Stimulated activated CD8-positive, alpha-beta memory T cell treated with anti-CD3 and anti-CD28 coated beads, Interleukin-15, amount 100 ng/mL, for 24 hours (primary cell): ENCODE measurements around the gene PTPRD.

ENCODE experiments used
- DNase-seq: peaks from one replicate; pipeline ENCODE4 v3.0.0-alpha.2; 2020; ENCODE audit warnings: low read depth

The PTPRD gene

DNA sequence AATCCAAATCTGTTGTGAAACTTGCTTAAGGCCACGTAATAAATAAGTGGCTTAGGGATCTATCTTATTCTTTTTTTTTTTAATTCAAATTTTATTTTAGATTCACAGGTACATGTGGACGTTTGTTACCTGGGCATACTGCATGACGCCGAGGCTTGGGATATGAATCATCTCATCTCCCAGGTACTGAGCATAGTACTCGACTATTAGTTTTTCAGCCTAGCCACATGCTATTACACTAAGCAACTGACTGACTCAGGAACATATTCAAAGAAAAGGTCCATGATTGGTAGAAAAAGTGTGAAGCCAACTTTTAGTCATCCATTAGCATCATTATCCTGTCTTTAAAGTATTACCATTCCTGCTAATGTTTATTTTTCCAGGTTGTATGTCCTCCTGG, 1709.7 kb downstream of the PTPRD start:
- no peak for DNase-seq

DNA sequence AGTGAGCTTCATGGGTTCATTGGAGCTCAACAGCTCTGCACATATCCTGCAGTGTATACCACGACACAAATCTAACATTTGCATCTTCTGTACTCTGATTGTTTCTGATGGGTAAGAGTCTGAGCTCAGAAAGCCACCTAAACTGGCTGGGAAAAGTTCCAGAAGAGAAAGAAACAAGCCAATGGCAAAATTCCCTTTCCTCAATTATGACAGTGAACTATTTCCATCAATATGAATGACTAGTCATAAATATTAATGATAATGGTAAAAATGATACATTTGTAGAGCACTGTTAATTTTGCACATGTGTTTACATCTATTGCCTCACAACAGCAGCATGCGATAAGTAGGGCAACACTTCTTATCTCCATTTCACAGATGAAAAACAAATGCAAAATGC, 1711.7 kb downstream of the PTPRD start:
- no peak for DNase-seq

DNA sequence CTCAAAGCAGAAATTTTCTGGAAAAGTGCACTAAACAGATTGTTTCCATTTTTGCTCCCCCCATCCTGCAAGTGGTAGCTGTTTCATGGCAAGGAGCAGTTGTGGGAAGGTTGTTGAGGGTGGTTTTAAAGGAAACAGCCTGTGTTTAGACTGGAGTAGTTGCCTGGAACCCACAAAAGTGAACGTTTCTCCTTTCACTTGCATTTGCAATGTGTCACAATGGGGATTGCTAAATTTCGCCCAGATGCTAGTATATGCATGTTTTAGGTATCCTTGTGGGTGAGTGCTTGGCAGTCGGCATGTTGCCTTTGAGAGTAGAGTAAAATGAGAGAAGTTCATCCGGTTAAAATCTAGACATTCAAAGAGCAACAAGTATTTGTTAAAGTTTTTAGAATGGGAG, 1713.3 kb downstream of the PTPRD start:
- no peak for DNase-seq

DNA sequence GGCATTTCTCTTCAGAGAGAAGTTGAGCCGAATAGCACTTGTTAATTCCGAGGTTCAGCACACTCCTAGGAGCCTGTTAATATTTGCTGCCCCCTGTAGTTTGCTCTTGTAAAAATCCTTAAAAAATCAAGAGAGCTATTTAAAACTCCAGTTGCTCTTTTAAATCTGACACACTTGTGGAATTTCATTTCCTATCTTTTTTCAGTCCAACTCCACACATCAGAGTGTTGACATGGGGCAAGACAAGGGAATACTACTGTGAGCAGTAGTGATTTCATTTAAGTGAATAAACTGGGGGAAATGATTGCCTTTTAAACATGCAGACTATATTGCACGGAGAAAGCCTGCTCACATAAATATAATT, 1717.0 kb downstream of the PTPRD start:
- DNase-seq, result no peak

DNA sequence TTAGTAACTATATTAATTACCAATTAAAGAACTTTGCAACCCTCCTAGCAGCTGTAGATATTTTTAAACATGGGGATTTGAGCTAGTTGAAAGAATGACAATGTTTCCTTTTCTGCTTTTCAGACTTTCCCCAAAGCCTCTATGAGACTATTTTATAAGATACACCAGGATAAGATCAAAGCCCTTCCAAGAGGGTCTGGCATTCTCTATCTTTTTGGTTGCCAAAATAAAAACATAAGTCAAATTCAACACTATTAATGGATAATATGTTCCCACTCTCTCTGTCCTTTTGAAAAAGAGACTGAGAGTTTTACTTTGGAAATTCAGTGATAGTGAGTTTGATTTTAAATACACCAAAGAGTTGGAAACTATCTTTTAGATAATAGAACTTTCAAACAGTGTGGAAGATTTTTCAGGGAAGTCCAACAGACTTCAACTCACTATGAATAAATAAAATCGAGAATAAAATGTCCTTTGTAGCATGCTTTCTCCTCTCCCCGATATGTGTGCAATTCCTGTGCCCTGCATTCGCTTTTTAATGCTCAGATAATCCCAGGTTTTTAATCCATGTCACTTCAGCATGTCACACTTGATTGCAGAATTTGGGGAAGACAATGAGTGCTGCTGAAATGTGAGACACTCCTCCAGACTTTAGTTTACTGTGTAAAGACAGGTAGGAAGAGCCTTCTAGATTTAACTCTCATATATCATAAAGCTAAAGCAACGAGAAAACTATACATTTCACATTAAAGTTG, 1717.5 kb downstream of the PTPRD start:
- DNase-seq, result no peak

DNA sequence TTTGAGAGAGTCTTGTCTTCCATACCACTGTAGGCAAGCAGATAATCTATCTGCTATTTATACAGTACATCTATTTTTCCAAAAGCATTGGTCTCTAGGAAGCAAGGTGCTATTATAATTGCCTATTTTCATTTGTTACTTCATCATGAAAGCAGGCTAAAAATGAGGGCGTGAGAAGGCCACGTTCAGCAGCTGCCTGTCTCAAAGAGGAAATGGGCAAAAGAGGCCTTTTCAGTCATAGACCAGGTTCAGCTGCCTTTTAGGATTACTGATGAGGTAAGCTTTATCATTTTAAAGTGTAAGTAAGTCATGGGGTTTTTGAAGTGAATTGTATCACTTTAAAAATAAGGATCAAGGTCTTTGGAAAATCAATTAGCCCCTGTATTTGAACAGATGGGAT, 1722.1 kb downstream of the PTPRD start:
- DNase-seq, result no peak

DNA sequence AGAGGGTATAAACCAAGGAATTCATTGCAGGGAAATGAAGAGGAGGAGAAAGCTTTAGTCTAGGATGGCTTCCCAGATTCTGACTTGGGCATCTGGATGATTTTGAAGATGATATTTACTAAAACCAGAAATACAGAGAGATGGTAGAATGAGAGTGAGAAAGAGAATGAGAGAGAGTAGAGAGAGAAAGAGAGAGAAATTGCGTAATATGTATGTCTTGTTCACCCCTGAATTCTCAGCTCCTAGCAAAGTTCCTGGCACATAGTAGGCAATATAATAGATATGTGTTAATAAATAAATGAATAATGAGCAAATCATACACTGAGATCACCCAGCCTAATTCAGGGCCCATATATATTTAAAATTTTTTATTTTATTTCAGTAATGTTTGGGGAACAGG, 1723.7 kb downstream of the PTPRD start:
- no peak for DNase-seq

DNA sequence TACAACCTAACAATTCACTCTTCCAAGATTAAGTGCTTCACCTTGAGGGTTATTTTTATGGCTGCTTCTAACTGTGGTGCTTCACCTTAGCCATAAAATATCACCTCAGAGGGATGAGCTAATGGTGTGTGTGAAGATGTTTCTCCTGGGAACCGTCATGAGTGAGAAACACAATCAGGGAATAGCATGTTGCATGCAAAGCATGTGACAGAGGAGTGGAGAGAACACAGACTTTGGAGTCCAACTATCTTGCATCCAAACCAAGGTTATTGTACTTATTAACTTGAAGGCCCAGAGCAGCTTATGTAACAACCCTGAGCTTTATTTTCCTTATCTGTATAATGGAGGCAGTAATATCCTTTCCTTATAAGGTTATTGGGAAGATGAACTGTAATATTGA, 1724.2 kb downstream of the PTPRD start:
- DNase-seq, result no peak

DNA sequence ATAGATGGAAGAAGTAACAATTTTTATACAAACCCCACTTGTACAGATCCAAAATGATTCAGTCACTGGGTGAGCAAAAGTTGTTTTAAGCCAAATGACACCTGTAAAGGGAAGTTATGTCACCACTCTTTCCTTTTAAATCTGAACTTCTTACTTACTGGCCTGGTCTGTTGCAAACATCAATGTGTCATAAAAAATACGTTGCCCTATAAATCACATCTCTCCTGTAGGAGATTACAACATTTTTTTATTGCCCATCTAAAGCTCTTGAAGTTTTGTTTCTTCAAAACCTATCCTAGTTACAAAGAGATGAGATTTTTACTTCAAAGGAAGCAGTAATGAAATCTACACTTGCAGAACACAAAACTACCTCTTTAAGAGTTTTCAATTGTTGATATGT, 1725.4 kb downstream of the PTPRD start:
- no peak for DNase-seq

DNA sequence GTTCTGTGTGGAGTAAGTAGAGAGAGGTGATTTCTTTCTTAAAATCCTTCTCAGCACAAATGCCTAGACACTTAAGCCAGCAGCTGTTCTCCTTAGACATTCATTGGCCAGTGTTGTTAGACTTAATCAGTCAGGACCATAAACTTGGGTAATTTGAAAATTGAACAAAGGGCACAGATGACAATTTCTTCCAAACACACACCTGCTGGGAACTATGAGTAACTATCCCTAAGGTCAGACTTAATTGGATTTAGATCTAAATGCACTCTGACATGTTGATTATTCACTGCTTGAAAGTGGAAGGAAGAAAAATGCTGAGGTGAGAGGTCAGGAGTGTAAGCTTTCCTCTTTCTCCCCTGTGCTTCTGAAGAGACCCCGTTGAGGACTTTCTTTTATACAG, 1729.5 kb downstream of the PTPRD start:
- no peak for DNase-seq

DNA sequence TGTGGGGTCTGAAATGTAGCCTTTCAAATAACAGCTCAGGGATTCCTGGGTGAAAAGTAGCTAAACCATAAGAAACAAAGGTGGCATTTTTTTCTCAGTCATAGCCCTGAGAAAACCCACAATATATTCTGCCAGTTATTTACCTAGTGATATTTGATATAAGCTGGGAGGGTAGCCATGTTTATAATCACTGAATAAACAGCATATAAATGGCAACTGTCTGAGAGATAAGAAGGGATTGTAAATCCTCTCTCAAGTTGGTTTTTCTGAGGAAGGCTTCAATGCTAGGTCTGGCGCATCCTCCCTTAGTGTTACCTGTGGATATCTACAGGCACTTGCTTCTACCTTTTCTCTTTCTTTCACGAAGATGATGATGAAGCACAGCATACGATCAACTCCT, 1732.7 kb downstream of the PTPRD start:
- no peak for DNase-seq

DNA sequence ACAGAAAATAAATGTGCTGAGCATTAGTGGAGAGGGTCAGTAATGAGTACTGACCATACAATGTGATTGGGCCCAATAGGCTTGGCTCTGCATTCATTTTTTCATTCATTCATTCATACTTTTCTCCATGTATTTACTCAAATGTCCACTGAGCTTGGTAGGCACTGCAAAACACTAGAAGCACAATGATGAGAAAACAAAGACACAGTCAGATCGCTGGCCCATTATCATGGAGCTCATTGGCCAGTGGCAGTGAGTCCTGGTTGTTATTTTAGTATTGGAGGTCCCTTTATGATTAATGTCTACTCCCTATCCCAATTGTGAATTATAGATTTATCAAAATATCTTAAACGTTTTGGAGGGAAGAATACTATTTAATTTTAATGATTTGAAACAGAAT, 1733.5 kb downstream of the PTPRD start:
- DNase-seq, result no peak

DNA sequence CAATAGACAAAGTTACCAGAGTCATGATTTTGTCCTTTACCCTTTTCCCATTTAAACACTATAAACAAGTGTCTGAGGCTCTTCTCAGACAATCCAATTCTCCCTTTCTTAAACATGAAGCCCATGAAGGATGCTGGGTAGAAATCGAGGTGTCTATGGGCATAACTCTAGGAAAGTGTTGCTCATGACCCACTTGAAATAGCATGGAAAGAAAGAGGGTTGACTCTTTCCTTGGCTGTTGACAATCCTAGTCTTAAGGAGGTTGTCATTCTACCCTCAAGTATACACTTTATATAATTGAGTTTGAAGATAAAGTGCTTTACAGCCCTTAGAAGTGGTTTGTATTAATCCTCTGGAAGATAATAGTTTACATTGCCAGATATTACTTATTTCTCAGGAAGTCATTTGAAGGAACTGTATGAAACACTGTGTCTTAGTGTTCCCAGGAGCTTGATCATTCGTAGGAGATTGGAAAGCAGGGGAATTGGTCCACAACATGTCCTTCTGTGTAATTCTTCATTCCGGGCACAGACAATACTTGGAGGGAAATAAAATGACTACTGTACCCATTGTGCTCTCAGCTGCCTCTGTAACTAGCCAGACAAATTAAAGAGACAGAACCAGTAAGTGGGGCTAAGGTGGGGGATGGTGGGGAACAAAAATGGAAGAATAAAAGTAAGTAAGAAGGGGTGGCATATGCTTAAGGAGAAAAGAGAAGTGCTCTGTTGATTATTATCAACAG, 1734.9 kb downstream of the PTPRD start:
- DNase-seq, result no peak

DNA sequence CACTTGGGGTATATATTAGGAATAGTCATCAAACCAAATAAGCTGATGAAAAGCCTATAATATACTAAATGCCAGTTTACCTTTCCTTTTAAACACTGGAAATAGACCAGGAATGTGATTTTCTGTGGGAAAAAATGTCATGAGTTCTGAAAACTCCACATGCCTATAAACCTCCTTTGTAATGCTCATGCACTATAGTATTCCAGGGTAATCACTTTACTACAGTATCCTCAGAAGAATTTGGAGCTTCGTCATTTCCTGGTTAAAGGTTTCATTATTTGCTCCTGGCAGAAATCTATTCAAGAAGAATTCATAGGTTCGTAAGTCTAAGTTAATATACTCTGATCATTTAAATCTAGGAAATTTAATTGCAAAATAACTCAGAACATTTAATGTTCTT, 1736.5 kb downstream of the PTPRD start:
- no peak for DNase-seq

DNA sequence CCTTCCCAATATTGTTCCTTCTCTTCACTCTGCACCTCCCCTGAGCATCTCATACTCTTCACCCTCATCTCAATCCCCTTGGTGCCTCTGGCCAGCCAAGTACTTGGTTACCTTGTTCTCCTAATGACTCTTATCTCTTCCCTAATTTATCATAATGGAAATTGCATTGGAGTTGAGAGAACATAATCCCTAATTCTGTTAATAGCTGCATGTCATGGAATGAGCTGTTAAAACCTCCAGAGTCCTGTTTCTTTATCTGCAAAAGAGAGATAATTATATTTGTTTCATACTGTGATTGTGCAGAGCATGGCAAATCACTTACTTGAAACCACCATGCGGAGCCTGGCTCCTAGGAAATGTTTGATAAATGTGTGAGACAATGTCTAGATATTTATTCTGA, 1738.3 kb downstream of the PTPRD start:
- DNase-seq, result no peak

DNA sequence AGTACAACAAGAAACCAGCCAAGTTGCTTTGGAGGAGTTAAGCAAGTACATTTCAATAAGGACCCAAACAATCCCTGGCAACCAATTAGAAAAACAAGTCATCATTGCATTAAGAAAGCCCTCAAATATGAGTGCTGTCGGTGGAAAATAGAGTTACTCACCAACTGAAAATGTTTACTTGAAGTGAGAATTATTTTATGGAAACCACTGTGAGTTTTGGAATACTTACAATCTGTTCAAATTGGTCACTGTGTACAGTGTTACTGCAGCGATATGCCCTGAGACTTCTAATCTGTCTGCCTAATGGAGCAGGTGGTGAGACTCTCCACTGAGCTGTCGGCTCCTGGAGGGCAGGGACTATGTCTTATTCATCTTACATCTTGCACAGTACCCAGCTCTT, 1740.0 kb downstream of the PTPRD start:
- DNase-seq, result no peak

DNA sequence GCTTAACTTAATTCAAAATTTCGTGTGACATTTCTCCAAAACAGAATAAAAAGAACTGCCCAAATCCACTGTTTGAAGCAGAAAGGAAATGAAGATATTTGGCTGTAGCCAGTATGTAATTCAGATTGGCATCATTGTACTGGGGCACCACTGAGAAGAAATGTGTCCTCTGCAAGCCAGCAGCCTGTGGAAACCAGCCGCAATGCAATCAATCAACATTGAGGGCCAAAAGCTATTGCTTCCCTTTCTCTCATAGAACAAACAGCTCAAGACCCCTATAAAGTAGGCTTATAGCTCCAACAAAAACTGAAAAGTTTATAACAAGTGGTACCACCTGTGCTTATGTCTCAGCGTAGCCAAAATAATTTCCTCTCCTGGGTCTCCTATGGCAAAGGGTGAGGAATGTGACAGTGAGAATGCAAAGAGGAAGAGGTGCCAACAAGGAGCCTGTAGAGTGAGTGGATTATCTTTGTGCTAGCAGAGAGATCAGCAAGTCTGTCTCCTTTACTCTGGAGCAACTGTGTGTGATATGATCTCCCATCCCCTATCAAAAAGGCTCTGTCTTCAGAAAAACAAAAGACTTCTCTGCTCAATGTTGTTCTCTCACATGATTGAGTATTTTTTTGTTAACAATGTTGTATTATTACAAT, 1740.9 kb downstream of the PTPRD start:
- no peak for DNase-seq

DNA sequence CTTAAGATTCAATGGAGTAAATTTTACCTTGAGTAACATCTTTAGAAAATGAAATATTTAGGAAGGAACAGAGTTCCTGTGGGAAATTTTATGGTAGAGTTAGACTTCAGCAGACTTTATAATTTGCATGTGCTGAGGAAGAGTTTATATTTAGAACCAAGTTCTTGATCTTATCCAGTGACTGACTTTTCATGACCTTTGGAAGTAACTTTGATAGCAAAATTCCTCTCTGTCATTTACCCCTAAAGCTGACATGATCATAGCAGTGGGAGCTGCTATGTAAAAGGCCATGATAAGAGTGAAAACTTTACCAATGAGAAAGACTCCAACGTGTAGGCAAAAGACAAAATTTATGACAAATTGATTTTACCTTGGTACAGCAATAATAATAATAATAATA, 1741.4 kb downstream of the PTPRD start:
- no peak for DNase-seq

DNA sequence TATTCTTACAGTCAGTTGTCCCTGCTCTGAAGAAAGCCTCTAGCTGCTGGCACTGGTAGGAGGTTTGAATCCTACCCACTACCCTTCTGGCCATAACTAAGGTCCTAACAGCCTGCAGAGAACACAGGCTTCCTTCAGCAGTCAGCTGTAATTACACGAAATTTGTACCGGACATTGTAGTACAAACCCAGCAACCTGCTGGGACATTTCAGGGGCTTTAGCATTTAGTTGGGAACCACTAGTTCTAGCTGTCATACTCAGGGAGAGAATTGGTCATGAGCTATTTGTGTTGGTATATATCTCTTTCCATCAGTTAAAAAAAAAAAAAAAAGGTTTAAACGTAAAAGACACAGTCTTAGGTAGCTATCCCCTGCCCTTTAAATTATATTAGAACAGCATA, 1743.0 kb downstream of the PTPRD start:
- no peak for DNase-seq

DNA sequence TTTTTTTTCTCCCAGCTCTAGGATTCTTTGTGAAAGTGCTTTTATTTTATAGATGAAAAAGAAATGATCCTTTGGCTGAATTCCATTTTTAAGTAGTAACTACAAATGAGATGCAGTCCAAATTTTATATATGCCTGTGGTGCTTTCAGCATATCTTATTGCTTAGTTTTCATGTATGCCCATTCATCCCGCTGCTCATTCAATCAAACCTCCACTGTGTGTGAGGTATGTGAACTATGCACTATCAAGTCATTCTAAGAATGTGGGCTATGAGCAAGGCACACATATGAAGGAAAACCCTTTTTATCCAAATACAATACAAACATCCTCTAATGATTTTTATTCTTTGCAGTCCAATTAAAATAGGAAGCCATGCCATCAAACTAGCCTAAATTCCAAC, 1744.2 kb downstream of the PTPRD start:
- DNase-seq, result no peak

DNA sequence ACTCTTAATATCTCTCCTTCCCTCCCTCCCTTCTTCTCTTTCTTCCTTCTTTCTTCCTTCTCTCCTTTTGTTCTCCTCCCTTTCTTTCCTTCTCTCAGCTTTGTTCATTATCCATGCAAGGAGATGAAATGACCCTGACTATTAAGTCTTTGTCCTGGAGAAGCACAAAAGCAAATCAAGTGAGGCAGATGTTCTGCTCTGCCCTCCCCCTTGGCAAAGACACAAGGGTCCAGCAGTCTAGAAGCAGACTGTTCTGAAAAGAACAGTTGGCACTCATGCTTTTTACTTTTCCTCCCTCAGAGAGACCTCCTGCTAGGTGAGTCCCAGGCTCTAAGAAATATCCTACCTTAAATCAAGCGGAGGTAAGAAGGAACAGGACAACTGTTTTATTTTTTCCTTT, 1745.7 kb downstream of the PTPRD start:
- DNase-seq, result no peak

DNA sequence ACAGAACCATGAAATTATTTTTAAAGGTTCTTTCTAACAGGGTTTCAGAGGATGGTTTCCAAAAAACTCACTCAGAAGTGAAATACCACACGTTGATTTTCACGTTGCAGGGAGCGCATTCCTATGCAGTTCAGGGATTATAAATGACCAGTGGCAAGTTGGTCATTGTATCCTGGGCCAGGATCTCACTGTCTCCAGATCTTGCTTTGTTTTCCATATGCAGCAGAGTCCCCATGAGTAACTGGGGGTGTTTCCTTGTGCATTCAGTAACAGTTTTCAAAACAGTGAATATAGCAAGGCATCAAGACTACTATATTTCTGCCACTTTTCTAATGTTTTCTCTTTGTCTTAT, 1748.3 kb downstream of the PTPRD start:
- no peak for DNase-seq

DNA sequence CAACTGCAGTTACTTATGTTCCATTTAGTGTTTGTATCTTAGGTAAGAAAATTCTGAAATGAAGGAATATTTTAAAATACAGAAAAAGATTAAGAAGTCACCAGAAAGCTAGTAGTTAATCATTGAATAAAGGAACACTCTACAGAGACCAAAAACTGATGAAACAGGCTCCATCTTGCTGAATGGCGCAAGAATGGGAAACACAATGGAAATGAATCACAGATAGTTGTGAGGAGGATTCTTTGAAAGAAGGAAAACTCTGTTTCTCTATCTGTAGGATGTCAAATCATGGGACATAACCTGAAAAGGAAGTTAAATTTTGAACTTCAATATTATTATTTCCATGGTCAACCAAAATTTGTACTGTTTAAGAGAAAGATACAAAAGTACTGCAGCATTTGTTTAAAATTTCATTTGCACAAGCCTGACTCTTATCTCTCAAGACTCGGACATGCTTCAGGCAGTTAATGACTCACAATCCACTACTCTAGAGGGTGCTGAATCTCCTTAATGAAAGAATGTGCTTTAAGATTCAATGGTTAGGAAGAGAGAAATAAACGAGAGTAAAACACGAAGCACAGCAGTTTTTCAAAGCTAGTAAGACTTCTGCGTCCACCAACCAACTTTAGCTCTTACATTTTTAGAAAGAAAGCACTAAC, 1748.8 kb downstream of the PTPRD start:
- no peak for DNase-seq
